Motor neuron (in vitro differentiated cells): ENCODE results near the gene GRIA1. TPM values are rescaled to one million over a fixed set of nuclear protein-coding genes. Genes with fewer than 3 reads are reported as not detected.
A peak's percentile ranks its signal among the peaks of the same experiment; 100 is the strongest.
"Not testable (repeated sequence)": the region's sequence is repeated elsewhere in the genome, so short reads cannot be mapped to it uniquely, and the experiment has no call there.

ENCODE experiments used
- ATAC-seq, 8 experiments: fragments of 200-7000 bp; cut with Tn5 transposase; replicated peaks in 6 of 8; 2 replicates each; pipeline ENCODE4 v1.8.0; 2021; ENCODE audit warnings: mild to moderate bottlenecking in 8 of 8, moderate library complexity in 8 of 8
- H3K27ac ChIP-seq, 2 donors: fragments of 250-450 bp; sonication (Bioruptor Pico); 2 replicates each; pipeline ENCODE4 v1.9.0; 2021; ENCODE audit warnings: antibody characterized with exemption in 2 of 2, mild to moderate bottlenecking in 2 of 2, moderate library complexity in 1 of 2
- H3K4me1 ChIP-seq, 2 donors: fragments of 250-450 bp; sonication (Bioruptor Pico); replicated peaks in 1 of 2; 2 replicates each; pipeline ENCODE4 v1.6.1; 2021; ENCODE audit warnings: antibody characterized with exemption in 2 of 2, mild to moderate bottlenecking in 2 of 2, moderate library complexity in 1 of 2
- H3K4me3 ChIP-seq, 5 donors: fragments of 250-450 bp; sonication (Bioruptor Pico); 2 replicates each; pipeline ENCODE4 v1.9.0; 2021; ENCODE audit warnings: antibody characterized with exemption in 5 of 5, mild to moderate bottlenecking in 5 of 5, moderate library complexity in 4 of 5
- WGBS, 10 experiments: fragments of 450-650 bp; shearing (Covaris generic); methylation state at CpG; one replicate each; pipeline ENCODE4 v1.0.0; 2022; 5-methylcytosine and 5-hydroxymethylcytosine counted together
- in situ Hi-C, 9 experiments: fragments of 400-800 bp; cut with MboI; loops; one replicate each; pipeline ENCODE4 v1.15.0; 2021; ENCODE audit warnings: low sequenced_read_pairs in 9 of 9, low pct_unique_long_range_greater_than_20kb in 2 of 9; ENCODE audit not compliant: unreplicated experiment in 9 of 9
- total RNA-seq, 8 experiments: library from RNA; unstranded; fragments of 300-600 nt; gene quantifications; 2 replicates each; pipeline versions ENCODE4 v1.2.3 to v1.2.4, GENCODE V29; 2022

GRIA1 gene
- total RNA-seq, 8 experiments from 2014 or later, result 19.7 to 203 (median 54.7) TPM

GRCh38 chr5:153723022-153723610 lies 232.6 kb downstream of the GRIA1 start:
- ATAC-seq, H3K4me3 ChIP-seq, H3K27ac ChIP-seq, H3K4me1 ChIP-seq, in situ Hi-C loops: not testable (repeated sequence)
- 80 to 100% (median 90%) methylated on average over 1 to 2 of the region's 15 CpGs; no CpG with 5 or more reads in 5 of the 10 experiments for WGBS, 10 experiments

GRCh38 chr5:153742060-153742459 lies 251.6 kb downstream of the GRIA1 start:
- WGBS, 10 experiments, result 48 to 96% (median 76%) methylated on average over 2 to 5 of the region's 5 CpGs; no CpG with 5 or more reads in 1 of the 10 experiments
- Histone ChIP-seq H3K4me3 (no peak overlapping the region), H3K27ac (no peak overlapping the region), H3K4me1 (no peaks in the 10 kb centered on the region)
- in situ Hi-C loops, result no loop called here
- no peak for ATAC-seq

- H3K4me3 ChIP-seq, result no peak overlapping the region
- ATAC-seq, result no peak
- in situ Hi-C loops, result no loop called here
- no peak overlapping the region for H3K27ac ChIP-seq
- 93 to 100% (median 100%) methylated on average over 1 to 2 of the region's 2 CpGs; no CpG with 5 or more reads in 4 of the 10 experiments for WGBS, 10 experiments
- peaks cover 8 to 12% of the 10 kb centered on the region in 2 donors for H3K4me1 ChIP-seq
These were observed 254.3 kb downstream of the GRIA1 start for GRCh38 chr5:153744751-153745150.

GRCh38 chr5:153745778-153746395 lies 255.4 kb downstream of the GRIA1 start:
- in situ Hi-C loops, result no loop called here
- ATAC-seq, result no peak
- Histone ChIP-seq H3K4me1 (peaks cover 19 to 23% of the 10 kb centered on the region in 2 donors), H3K4me3 (no peak overlapping the region), H3K27ac (no peak overlapping the region)
- 25 to 100% (median 89%) methylated on average over 2 to 4 of the region's 5 CpGs; no CpG with 5 or more reads in 2 of the 10 experiments for WGBS, 10 experiments

GRCh38 chr5:153746440-153746839 lies 256.0 kb downstream of the GRIA1 start:
- Histone ChIP-seq H3K27ac (no peak overlapping the region), H3K4me3 (no peak overlapping the region), H3K4me1 (peaks cover 25 to 29% of the 10 kb centered on the region in 2 donors)
- 67 to 100% (median 94%) methylated on average over 1 to 3 of the region's 3 CpGs; no CpG with 5 or more reads in 5 of the 10 experiments for WGBS, 10 experiments
- in situ Hi-C loops, result no loop called here
- ATAC-seq, result no peak

- Histone ChIP-seq H3K4me1 (peaks cover 27 to 34% of the 10 kb centered on the region in 2 donors), H3K27ac (no peak overlapping the region), H3K4me3 (no peak overlapping the region)
- WGBS, 10 experiments, result 56 to 100% (median 93%) methylated on average over 1 to 2 of the region's 2 CpGs; no CpG with 5 or more reads in 1 of the 10 experiments
- in situ Hi-C loops, result no loop called here
- no peak for ATAC-seq
These were observed 258.4 kb downstream of the GRIA1 start for GRCh38 chr5:153748823-153749222.

- in situ Hi-C loops, result loop anchor here in 1 of 9 experiments (10.0 kb wide), 1 partner anchor 245 kb away; no protein-coding TSS in a partner anchor
- Histone ChIP-seq H3K4me1 (peaks cover 27 to 34% of the 10 kb centered on the region in 2 donors), H3K27ac (peak overlapping the region in 1 of 2 donors; percentile 0), H3K4me3 (no peak overlapping the region)
- peak in 6 of 8 experiments; percentile 66 to 93 (median 92) for ATAC-seq
- WGBS, 10 experiments, result 0 to 80% (median 25%) methylated on average over 1 to 4 of the region's 4 CpGs; no CpG with 5 or more reads in 2 of the 10 experiments
These were observed 259.5 kb downstream of the GRIA1 start for GRCh38 chr5:153749960-153750359.

- peak in 2 of 8 experiments; percentile 29 to 51 for ATAC-seq
- in situ Hi-C loops, result loop anchor here in 1 of 9 experiments (10.0 kb wide), 1 partner anchor 246 kb away; no protein-coding TSS in a partner anchor
These were observed 260.8 kb downstream of the GRIA1 start for GRCh38 chr5:153751251-153751650.

GRCh38 chr5:153752890-153753289 lies 262.4 kb downstream of the GRIA1 start:
- no peak overlapping the region for H3K27ac ChIP-seq
- peaks cover 27 to 34% of the 10 kb centered on the region in 2 donors for H3K4me1 ChIP-seq
- no peak overlapping the region for H3K4me3 ChIP-seq
- no peak for ATAC-seq
- in situ Hi-C loops, result loop anchor here in 1 of 9 experiments (10.0 kb wide), 1 partner anchor 248 kb away; no protein-coding TSS in a partner anchor

More at GRCh38 chr5:153751251-153751650, 260.8 kb downstream of the GRIA1 start:
- Histone ChIP-seq H3K4me1 (peaks cover 27 to 34% of the 10 kb centered on the region in 2 donors), H3K27ac (no peak overlapping the region), H3K4me3 (no peak overlapping the region)
- 25 to 94% (median 75%) methylated on average over 2 to 3 of the region's 3 CpGs; no CpG with 5 or more reads in 2 of the 10 experiments for WGBS, 10 experiments

- H3K4me1 ChIP-seq, result peaks cover 27 to 31% of the 10 kb centered on the region in 2 donors
- no peak overlapping the region for H3K27ac ChIP-seq
- in situ Hi-C loops, result loop anchor here in 1 of 9 experiments (10.0 kb wide), 1 partner anchor 249 kb away; no protein-coding TSS in a partner anchor
- WGBS, 10 experiments, result 4 to 100% (median 81%) methylated on average over 1 to 4 of the region's 4 CpGs
- ATAC-seq, result peak in 2 of 8 experiments; percentile 23 to 40
- H3K4me3 ChIP-seq, result no peak overlapping the region
These were observed 263.4 kb downstream of the GRIA1 start for GRCh38 chr5:153753645-153754432.

- ATAC-seq, result peak in 2 of 8 experiments; percentile 16 to 31
- Histone ChIP-seq H3K27ac (no peak overlapping the region), H3K4me1 (peaks cover 7 to 9% of the 10 kb centered on the region in 2 donors), H3K4me3 (no peak overlapping the region)
- in situ Hi-C loops, result loop anchor here in 1 of 9 experiments (10.0 kb wide), 1 partner anchor 251 kb away; no protein-coding TSS in a partner anchor
- 67 to 100% (median 80%) methylated on average over 1 of the region's 1 CpG; no CpG with 5 or more reads in 7 of the 10 experiments for WGBS, 10 experiments
These were observed 265.5 kb downstream of the GRIA1 start for GRCh38 chr5:153755913-153756500.

- peak in 3 of 8 experiments; percentile 42 to 76 (median 71) for ATAC-seq
- in situ Hi-C loops, result loop anchor here in 1 of 9 experiments (10.0 kb wide), 1 partner anchor 252 kb away; no protein-coding TSS in a partner anchor
- WGBS, 10 experiments, result 0 to 100% (median 83%) methylated on average over 1 to 2 of the region's 2 CpGs; no CpG with 5 or more reads in 7 of the 10 experiments
- Histone ChIP-seq H3K4me3 (no peak overlapping the region), H3K27ac (no peak overlapping the region), H3K4me1 (peaks cover 2 to 4% of the 10 kb centered on the region in 2 donors)
These were observed 266.1 kb downstream of the GRIA1 start for GRCh38 chr5:153756540-153756939.
